ENCODE data around the gene VWA5B2.

Gene VWA5B2

DNA sequence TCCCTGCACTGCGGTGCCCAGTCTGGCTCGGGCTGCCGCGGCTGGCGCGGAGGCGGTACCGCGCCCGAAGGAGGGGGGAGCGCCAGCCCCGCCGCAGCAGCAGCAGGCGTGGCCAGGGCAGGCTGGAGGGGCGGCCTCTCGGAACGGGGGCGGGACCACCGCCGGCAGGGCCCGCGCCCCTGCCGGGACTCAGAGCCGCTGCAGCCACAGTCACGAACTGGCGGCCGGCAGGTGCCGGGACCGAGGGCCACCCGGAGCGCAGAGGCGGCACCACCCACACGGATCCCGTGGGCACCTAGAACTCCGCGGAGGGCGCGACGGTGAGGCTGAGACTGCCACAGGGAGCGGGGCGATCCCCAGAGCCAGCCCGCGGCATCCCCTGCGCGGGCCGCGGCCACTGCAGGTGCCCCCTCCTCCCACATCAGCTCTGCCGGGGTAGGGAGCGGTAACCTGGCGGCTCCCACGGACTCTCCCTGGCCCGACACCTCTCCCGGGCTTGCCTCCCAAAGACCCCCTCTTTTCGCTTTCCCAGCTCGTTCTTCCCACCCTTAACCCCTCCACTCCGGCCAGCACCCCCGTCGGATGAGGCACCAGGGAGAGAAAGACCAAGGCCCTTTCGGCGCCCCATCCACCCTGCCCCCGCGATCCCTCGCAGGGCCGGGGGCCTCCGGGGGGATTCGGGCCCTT, at the start of gene VWA5B2:
Gene VWA5B2, plus strand, starts transcription at position 192 of the 687 bp plus-strand sequence. CDS start 944 bp downstream, outside the sequence.
- peak; percentile 88 to 93 for DNase-seq

DNA sequence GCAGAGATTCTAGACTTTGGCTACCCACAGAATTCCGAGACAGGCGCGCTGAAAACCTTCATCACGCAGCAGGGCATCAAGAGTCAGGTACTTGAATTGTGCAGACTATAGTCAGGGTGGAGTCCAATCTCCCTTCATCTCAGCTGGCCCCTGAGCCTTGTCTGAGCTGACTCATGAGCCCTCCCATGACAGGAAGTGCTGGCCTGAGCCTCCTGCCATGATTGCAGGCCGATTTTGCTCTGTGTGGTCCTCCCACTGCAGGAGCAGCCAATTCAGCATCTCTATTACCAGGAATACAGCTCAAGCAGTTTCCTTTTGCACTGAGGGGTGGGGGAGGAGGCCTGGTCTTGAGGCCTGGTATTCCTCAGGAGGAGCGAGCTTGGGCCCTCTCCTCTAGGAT, 49.2 kb upstream of the VWA5B2 start:
- no peak for DNase-seq

DNA sequence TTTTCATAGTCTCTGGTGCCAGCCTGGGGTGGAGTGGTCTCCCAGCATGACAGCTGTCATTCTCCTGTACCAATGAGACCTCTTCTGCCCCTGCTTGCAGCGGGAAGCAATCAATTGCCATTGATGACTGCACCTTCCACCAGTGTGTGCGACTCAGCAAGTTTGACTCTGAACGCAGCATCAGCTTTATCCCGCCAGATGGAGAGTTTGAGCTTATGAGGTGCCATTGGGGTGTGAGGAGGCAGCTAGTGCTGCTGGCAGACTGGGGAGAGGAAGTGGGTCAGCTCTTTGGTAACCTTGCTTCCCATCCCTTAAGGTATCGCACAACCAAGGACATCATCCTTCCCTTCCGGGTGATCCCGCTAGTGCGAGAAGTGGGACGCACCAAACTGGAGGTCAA, 47.8 kb upstream of the VWA5B2 start:
- no peak for DNase-seq

DNA sequence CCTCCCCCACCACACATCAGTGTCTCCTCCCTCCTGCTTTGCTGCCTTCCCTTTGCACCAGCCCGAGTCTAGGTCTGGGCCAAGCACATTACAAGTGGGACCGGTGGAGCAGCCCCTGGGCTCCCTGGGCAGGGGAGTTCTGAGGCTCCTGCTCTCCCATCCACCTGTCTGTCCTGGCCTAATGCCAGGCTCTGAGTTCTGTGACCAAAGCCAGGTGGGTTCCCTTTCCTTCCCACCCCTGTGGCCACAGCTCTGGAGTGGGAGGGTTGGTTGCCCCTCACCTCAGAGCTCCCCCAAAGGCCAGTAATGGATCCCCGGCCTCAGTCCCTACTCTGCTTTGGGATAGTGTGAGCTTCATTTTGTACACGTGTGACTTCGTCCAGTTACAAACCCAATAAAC, 45.7 kb upstream of the VWA5B2 start:
- DNase-seq = no peak

DNA sequence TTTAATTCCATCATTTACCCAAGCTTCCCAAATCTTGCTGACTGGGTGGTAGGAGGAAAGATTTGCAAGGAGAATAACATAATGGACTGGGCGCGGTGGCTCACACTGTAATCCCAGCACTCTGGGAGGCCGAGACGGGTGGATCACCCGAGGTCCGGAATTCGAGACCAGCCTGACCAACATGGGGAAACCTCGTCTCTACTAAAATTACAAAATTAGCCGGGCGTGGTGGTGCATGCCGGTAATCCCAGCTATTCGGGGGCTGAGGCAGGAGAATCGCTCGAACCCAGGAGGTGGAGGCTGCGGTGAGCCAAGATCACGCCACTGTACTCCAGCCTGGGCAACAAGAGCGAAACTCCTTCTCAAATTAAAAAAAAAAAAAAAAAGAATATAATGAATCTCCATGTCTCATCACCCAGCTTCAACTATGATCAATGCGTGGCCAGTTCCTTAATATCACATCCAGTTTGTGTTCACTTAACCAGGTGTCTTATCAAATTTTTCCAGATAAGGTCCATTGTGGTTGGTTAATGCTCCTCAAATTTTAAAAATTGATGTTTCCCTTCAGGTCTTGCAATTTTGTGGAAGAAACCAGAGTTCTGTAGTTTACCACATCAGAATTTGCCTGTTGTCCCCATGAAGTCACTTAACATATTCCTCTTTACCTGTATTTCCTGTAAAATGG, 44.7 kb upstream of the VWA5B2 start:
- DNase-seq = no peak

DNA sequence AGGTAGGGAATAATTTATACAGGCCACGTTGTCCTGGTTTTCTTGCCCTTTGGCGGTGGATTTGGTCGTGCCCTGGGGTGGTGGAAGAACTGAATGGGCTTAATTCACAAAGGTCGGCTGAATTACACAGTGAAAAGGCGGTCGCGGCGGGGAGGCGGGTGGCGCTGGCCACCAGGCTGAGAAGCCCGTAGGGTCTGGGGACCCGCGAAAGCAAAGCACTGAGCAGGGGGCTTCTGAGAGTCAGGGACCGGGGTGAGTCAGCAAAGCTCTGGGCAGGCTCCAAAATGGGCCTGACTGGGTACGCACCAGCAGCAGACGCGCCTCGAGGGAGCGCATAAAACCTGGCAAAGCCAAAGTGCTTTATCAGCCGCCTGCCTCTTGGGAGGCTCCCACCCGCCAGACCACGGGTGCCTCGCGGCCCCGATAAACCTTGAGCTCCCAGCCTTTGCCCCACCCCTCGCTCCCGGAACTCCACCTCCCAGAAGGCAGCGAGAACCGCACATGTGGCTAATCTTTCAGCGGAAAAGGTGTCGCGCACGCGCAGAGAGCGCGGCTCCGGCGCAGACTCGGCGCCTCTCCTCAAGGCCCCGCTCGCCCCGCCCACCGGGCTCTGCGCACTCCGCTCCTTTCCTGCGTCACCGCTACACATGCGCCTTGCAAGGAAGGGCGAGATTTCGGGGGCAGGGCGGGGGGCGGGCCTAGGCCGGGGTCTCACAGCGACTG, 43.8 kb upstream of the VWA5B2 start:
- DNase-seq = peak; percentile 100

DNA sequence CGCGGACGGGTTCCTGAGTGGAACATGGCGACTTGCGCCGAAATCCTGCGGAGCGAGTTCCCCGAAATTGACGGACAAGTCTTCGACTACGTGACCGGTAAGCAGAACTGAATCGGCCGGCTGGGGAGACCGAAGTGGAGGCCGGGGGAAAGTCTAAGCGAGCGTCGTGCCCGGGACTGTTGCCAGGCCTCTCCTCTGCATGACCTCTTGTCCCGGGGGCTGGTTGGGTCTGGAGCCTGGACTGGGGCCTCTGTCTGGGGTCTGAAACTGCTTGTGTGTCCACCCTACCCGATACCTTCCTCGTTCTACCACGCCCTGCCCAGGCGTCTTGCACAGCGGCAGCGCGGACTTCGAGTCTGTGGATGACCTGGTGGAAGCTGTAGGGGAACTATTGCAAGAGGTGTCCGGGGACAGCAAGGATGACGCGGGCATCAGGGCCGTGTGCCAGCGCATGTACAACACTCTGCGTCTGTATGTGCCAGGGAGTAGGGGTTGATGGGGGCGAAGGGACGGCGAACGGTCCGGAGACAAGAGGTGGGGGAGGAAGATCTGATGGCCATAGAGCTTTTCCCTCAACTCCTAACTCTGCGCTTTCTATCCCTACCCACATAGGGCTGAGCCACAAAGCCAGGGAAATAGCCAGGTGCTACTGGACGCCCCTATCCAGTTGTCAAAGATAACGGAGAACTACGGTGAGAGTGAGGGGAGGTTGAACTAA, 43.0 kb upstream of the VWA5B2 start, which contains the start of gene ABCF3:
Gene ABCF3, plus strand, starts transcription at position 16 of the 718 bp plus-strand sequence. Its CDS starts 9 bp downstream, at position 25.
- peak in 1 of 2 experiments; percentile 31 for DNase-seq

DNA sequence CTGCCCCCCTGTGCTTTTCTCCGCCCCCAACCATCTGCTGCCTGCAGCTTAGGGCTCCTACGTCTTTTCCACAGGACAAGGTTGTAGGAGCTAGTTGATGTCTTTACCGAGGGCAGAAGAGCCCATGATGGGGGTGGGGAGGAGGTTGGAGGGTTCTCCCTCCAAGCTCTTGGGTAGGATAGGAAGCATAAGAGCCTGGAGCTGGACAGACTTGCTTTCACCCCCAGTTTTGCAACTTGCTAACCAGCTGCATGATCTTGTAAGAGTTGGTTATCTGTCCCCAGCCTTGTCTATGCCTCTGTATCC, 42.5 kb upstream of the VWA5B2 start:
- DNase-seq = no peak

DNA sequence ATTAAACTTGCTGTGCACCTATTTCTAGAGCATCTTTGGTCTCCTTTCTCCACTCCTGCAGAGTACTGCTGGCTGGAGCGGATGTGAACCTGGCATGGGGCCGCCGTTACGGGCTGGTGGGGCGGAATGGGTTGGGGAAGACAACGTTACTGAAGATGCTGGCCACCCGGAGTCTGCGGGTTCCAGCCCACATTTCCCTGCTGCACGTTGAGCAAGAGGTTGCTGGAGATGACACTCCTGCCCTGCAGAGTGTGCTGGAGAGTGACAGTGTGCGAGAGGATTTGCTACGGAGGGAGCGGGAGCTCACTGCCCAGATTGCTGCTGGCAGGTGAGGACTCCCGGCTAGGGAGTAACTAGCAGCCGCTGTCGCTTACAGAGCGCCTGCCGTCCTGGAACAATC, 41.3 kb upstream of the VWA5B2 start:
- no peak for DNase-seq

DNA sequence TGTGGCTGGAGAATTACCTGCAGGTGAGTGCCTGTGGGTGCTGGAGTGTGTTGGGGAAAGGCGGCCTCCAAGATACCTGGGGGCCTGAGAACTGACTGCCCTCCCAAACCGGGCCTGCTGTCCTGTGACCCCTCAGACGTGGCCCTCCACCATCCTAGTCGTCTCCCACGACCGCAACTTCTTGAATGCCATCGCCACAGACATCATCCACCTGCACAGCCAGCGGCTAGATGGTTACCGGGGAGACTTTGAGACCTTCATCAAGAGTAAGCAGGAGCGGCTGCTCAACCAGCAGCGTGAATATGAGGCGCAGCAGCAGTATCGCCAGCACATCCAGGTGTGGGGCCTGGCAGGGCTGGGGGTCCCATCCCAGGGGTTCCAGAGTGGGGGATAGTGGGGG, 40.0 kb upstream of the VWA5B2 start:
- no peak for DNase-seq

DNA sequence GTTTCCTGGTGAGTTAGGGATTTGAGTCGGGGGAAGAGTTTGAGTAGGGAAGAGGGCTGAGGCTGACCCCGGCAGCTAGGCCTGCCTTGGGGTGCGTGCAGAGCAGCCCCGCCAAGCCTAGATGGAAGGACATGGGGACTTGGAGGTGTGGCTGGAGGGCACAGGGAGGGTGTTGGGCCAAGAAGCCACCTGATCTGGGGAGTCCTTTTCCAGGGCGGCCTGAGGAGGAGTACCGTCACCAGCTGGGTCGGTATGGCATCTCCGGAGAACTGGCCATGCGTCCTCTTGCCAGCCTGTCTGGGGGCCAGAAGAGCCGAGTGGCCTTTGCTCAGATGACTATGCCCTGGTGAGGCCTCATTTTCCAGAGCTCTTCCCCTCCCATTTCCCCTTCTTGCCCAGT, 36.5 kb upstream of the VWA5B2 start:
- DNase-seq = no peak

DNA sequence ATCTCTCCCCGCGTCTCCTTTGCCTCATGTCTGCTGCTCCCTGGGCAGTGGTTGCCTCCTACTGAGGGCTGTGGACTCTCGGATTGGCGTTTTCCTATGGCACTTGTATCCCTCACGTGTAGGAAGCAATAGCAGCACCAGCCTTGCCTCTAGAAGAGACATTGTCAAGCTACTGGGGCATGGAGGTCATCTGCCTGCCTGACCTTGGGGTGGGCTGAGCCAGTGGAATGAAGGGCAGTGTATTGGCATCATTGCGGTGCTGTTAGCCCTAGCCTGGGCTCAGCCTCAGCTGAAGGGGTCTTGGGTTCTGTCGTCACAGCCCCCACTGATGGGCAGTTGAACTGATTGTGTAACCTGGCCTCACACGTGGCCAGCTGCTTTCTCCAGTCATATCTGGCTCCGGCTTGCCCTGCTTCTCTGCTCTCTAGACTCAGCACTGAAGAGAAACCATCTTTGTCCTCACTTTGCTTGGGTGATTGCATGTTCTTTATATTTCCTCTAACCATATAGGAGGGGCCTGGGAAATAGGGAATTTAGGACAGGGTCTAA, 35.3 kb upstream of the VWA5B2 start:
- no peak for DNase-seq

DNA sequence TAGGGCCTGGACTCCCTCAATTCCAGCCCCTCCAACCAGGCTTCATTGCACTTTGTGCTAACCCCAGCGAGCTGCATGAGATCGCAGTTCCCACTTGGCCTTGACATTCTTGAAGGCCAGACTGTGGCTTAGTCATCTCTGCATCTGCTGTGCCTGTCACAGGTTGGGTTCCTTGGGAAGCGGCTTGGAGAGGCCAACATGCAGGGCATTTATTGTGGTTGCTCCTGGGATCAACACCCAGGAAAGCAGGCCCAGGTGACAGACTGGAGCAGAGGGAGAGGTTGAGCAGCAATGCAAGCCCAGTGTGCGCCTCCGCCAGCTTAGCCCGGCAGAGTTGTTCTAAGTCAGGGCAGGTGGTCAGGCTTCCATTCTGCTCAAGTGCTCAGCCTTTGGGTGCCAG, 32.8 kb upstream of the VWA5B2 start:
- no peak for DNase-seq

DNA sequence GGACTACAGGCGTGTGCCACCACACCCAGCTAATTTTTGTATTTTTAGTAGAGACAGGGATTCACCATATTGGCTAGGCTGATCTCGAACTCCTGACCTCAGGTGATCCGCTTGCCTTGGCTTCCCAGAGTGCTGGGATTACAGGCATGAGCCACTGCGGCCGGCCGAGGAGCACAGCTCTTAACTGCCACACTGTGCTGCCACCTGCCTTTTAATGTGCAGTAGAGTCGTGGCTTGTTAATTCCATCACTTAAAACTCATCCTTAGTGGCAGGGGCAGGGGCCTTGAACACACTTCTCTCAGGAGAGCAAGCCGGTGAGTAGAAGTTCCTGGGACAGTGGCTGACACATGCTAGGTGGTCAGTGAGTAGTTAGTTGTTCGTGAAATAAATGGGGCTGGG, 30.9 kb upstream of the VWA5B2 start:
- no peak for DNase-seq

DNA sequence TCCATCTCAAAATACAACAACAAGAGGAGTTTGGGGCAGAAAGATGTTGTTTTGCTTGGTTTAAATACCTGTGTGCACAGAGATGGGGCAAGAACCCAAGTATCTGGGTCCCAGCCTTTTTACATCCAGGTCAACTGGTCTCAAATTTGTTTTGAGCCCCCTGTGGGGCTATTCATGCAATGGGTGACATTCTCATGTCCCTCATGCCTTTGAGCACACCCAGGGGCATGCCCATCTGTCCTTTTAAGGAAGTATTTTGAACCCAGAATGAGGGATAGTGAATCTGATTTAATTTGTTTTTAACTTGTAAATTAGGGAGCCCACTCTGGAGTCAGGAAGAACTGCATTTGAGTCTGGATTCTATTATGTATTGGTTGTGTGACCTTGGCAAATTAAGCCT, 28.6 kb upstream of the VWA5B2 start:
- DNase-seq = no peak

DNA sequence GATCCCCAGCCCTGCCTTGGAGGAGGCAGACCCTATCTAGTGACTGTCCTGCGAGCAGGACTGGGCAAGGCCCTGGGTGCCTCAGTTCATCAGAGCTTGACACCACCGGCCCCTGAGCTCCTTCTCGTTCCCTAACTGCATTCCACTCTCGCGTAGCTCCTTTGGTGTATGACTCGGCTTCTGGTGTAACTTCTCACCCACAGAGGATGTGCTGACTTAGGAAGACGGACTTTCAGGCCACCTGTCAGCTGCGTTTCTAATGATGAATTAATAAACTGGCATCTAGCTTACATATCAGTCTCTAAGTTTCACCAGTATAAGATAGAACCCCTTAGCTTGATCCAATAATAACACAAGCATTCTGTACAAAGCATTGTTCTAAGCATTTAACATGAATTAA, 25.9 kb upstream of the VWA5B2 start:
- DNase-seq = no peak

DNA sequence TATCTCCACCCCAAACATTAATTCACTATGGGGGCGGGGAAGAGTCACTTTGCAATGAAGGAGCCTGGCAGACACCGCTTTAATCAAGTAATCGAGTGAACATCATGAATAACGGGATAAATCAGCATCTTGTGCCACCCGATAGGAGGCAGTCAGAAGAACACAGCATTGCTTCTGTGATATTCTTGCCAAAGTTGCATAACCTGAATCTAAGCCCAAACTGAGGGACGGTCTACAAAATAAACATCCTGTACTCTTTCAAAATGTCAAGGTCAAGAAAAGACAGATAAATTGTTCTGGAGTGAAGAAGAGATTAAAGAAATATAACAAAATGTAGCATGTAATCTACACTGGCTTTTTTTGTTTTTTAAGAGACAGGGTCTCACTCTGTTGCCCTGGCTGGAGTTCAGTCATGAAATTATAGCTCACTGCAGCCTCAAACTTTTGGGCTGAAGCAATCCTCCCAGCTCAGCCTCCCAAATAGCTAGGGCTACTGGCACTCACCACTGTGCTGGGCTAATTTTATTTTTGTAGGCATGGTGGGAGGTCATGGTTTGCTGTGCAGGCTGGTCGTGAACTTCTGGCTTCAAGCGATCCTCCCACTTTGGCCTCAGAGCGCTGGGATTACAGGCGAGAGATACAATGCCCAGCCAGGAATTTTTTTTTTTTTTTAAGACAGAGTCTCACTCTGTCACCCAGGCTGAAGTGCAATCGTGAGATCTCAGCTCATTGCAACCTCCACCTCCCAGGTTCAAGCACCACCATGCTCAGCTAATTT, 20.1 kb upstream of the VWA5B2 start:
- DNase-seq = no peak

DNA sequence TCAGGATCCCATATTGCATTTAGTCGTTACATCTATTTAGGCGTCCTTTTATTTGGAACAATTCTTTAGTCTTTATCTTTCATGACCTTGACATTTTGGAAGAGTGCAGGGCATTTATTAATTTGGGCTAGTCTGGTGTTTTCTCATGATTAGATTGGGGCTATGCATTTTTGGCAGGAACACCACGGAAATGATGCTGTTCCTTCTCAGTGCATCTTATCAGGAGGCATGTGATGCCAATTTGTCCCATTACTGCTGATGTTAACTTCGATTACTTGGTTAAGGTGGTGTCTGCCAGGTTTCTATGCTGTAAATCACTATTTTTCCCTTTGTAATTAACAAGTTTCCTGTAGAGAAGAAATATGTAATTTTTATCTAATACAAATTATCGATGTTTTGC, 18.1 kb upstream of the VWA5B2 start:
- no peak for DNase-seq

DNA sequence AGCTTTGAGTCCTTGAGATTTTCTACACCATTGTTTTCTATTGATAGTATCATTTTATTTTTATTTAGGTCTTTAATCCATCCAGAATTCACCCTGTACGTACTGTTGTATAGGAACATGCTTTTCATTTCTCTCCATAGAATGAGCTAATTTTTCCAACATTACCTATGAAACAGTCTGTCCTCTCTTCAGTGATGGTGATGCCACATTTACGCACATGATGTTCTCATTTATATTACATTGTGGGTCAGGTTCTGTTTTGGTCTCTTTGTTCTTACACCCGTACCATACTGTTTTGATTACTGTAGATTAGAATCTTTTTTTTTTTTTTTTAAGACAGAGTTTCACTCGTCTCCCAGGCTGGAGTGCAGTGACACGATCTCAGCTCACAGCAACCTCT, 17.7 kb upstream of the VWA5B2 start:
- DNase-seq = no peak

DNA sequence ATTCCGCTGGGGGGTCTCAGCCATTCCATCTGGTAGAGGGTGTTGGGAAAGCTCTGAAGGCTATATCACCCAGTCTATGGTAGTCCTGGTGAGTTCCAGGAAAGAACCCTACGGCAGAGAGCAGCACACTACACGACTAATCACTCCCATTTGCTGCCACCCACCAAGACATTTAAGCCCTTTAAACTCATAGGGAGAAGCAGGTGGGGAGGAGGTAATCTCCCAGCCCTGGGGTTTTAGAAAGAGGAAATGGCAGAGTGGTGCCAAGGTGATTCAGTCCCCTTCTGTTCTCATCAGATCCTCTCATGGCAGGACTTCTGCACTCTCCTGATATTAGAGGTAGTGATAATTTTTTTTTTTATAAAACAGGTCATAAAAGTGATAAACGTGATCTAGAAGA, 10.6 kb upstream of the VWA5B2 start:
- DNase-seq = peak; percentile 33 to 68

DNA sequence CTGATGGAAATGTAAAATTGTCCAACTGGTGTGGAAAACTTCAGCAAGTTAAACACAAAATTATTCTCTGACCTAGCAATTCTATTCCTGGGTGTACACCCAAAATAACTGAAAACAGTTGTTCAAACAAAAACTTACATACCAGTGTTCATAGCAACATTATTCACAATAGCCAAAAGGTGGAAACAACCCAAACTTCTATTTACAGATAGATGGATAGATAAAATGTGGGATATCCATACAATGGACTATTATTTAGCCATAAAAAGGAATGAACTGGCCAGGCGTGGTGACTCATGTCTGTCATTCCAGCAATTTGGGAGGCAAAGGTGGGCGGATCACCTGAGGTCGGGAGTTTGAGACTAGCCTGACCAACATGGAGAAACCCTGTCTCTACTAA, 6.9 kb upstream of the VWA5B2 start:
- DNase-seq = no peak

DNA sequence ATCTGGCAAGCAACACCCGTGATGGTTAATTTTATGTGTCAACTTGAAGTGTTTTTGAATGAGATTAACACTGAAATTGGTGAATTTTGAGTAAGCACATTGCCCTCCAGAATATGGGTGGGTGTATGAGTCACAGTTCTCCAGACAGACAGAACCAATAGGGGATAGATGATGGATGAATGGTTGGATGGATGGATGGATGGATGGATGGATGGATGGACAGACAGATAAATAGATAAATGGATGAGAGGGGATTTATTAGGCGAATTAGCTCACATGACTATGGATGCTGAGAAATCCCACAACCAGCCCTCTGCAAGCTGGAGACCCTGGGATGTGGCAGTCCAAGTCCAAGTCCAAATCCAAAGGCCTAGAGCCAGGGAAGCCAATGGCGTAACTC, 5.4 kb upstream of the VWA5B2 start:
- no peak for DNase-seq

Measured in NCI-H2081 (cell line).